HCT116 (cell line): ENCODE data around the gene LHX3. TPM values are rescaled to one million over a fixed set of nuclear protein-coding genes. Genes with fewer than 3 reads are reported as not detected.

Experiments used
- ATAC-seq: fragments of 200-7000 bp; cut with Tn5 transposase; 2 replicates; pipeline ENCODE4 v1.9.1; 2020; ENCODE audit warnings: mild to moderate bottlenecking, moderate library complexity
- BruUV-seq: library from RNA; stranded (reverse); fragments of 400-500 nt; replicated peaks from 2 replicates; lab custom pipeline; 2021; lab: Mats Ljungman, UMichigan
- CTCF ChIA-PET: fragments of 300-600 bp; sonication (Branson Sonifier 250); formaldehyde crosslinking; loops from one replicate; lab custom pipeline; 2021; ENCODE audit warnings: antibody characterized with exemption; lab: Charles Lee
- POLR2A ChIA-PET: fragments of 300-600, 350-600 bp; sonication (Branson Sonifier 250); formaldehyde crosslinking; loops from one replicate; lab custom pipeline; 2021; ENCODE audit warnings: antibody characterized with exemption; lab: Charles Lee
- RAD21 ChIA-PET, 2 experiments: fragments of 300-600 bp; sonication (Branson Sonifier 250); formaldehyde crosslinking; loops; one replicate each; lab custom pipeline; 2023; ENCODE audit warnings: low total read pairs in 2 of 2; ENCODE audit not compliant: uncharacterized antibody in 2 of 2, unreplicated experiment in 2 of 2, low non-redundant PET in 1 of 2; lab: Charles Lee
- DNase-seq: peaks from one replicate; pipeline ENCODE4 v3.0.0-alpha.2; 2010; ENCODE audit warnings: low read depth, low spot score
- H2AFZ ChIP-seq: fragments of 200-600 bp; shearing (Covaris generic), sonication (generic); 2 replicates; pipeline ENCODE4 v1.6.1; 2017; ENCODE audit warnings: low read depth, mixed run types, mixed read lengths, antibody characterized with exemption, low read length; ENCODE audit not compliant: poor library complexity, severe bottlenecking
- H3K27ac ChIP-seq: 2 replicates; pipeline ENCODE4 v1.5.1; 2012; ENCODE audit warnings: low read depth, low read length
- H3K27me3 ChIP-seq: fragments of 200-600 bp; sonication (generic); 2 replicates; pipeline ENCODE4 v1.6.1; 2016; ENCODE audit warnings: mixed run types, low read length, mixed read lengths; ENCODE audit not compliant: insufficient read depth
- H3K36me3 ChIP-seq, 2 experiments: fragments of 200-500 bp in 1 of 2; fragments of 200-600 bp in 1 of 2; sonication (Bioruptor generic) in 1 of 2; sonication (generic) in 1 of 2; 2 replicates each; pipeline versions ENCODE4 v1.5.1 to v1.6.1; 2014 to 2016; ENCODE audit warnings: low read length in 2 of 2, inconsistent platforms in 1 of 2, mixed read lengths in 1 of 2, mixed run types in 1 of 2; ENCODE audit not compliant: insufficient read depth in 2 of 2, control insufficient read depth in 1 of 2
- H3K4me1 ChIP-seq, 2 experiments: fragments of 200-600 bp in 1 of 2; sonication (generic) in 1 of 2; 2 replicates each; pipeline versions ENCODE4 v1.5.1 to v1.6.1; 2012 to 2017; ENCODE audit warnings: low read length in 2 of 2, inconsistent platforms in 1 of 2, mild to moderate bottlenecking in 1 of 2, mixed read lengths in 1 of 2, mixed run types in 1 of 2, moderate library complexity in 1 of 2; ENCODE audit not compliant: insufficient read depth in 2 of 2, control insufficient read depth in 1 of 2
- H3K4me2 ChIP-seq: fragments of 200-600 bp; sonication (generic); 2 replicates; pipeline ENCODE4 v1.6.1; 2017; ENCODE audit warnings: mixed run types, low read length, mixed read lengths
- H3K4me3 ChIP-seq, 2 experiments: fragments of 200-600 bp in 1 of 2; sonication (generic) in 1 of 2; replicated peaks in 1 of 2; 2 replicates each; pipeline ENCODE4 v1.5.1; 2011 to 2016; ENCODE audit warnings: low read length in 2 of 2, control low read depth in 1 of 2, low read depth in 1 of 2, mild to moderate bottlenecking in 1 of 2, mixed read lengths in 1 of 2, mixed run types in 1 of 2
- H3K79me2 ChIP-seq: fragments of 200-600 bp; sonication (generic); 2 replicates; pipeline ENCODE4 v1.6.1; 2017; ENCODE audit warnings: mild to moderate bottlenecking, mixed run types, low read length, moderate library complexity, mixed read lengths; ENCODE audit not compliant: insufficient read depth
- H3K9ac ChIP-seq: fragments of 200-600 bp; sonication (generic); 2 replicates; pipeline ENCODE4 v1.6.1; 2016; ENCODE audit warnings: low read length, mixed read lengths
- H3K9me2 ChIP-seq: fragments of 200-600 bp; sonication (generic), shearing (Covaris generic); 2 replicates; pipeline ENCODE4 v1.6.1; 2017; ENCODE audit warnings: mixed run types, mild to moderate bottlenecking, moderate library complexity; ENCODE audit not compliant: insufficient read depth
- H3K9me3 ChIP-seq, 2 experiments: fragments of 200-500 bp in 1 of 2; fragments of 200-600 bp in 1 of 2; sonication (Bioruptor generic) in 1 of 2; sonication (generic) in 1 of 2; 2 replicates each; pipeline ENCODE4 v1.6.1; 2014 to 2017; ENCODE audit warnings: low read length in 2 of 2, mixed read lengths in 2 of 2, inconsistent platforms in 1 of 2, low read depth in 1 of 2, mild to moderate bottlenecking in 1 of 2, mixed run types in 1 of 2, moderate library complexity in 1 of 2; ENCODE audit not compliant: control insufficient read depth in 1 of 2, insufficient read depth in 1 of 2
- H4K20me1 ChIP-seq: fragments of 200-600 bp; sonication (generic), shearing (Covaris generic); 2 replicates; pipeline ENCODE4 v1.6.1; 2017; ENCODE audit warnings: mixed run types, mild to moderate bottlenecking, moderate library complexity; ENCODE audit not compliant: insufficient read depth
- CBX3 ChIP-seq: IDR thresholded peaks from 2 replicates; pipeline ENCODE4 v1.6.1; 2012; ENCODE audit warnings: low read depth
- EGR1 ChIP-seq: IDR thresholded peaks from 2 replicates; pipeline ENCODE4 v1.6.1; 2012; ENCODE audit warnings: low read depth
- ELF1 ChIP-seq: IDR thresholded peaks from 2 replicates; pipeline ENCODE4 v1.6.1; 2012; ENCODE audit warnings: low read depth, borderline replicate concordance
- FOSL1 ChIP-seq: IDR thresholded peaks from 2 replicates; pipeline ENCODE4 v1.6.1; 2012; ENCODE audit warnings: low read depth
- JUND ChIP-seq: IDR thresholded peaks from 2 replicates; pipeline ENCODE4 v1.6.1; 2012
- POLR2A ChIP-seq: IDR thresholded peaks from 2 replicates; pipeline ENCODE4 v1.7.0; 2011; ENCODE audit warnings: borderline replicate concordance; ENCODE audit not compliant: insufficient read depth, insufficient read length; ENCODE audit errors: extremely low read depth
- POLR2AphosphoS5 ChIP-seq: IDR thresholded peaks from 2 replicates; pipeline ENCODE4 v1.6.1; 2011; ENCODE audit warnings: mild to moderate bottlenecking, low read depth, low read length, moderate library complexity
- RAD21 ChIP-seq: IDR thresholded peaks from 2 replicates; pipeline ENCODE4 v1.6.1; 2012; ENCODE audit warnings: low read depth, mild to moderate bottlenecking
- SP1 ChIP-seq: IDR thresholded peaks from 2 replicates; pipeline ENCODE4 v1.6.1; 2012; ENCODE audit warnings: low read depth
- SRF ChIP-seq: IDR thresholded peaks from 2 replicates; pipeline ENCODE4 v1.6.1; 2012; ENCODE audit warnings: low read depth
- TCF7L2 ChIP-seq: IDR thresholded peaks from 2 replicates; pipeline ENCODE4 v1.7.0; 2011; ENCODE audit warnings: borderline replicate concordance, inconsistent platforms; ENCODE audit not compliant: insufficient read depth, insufficient read length; ENCODE audit errors: extremely low read depth
- YY1 ChIP-seq: IDR thresholded peaks from 2 replicates; pipeline ENCODE4 v1.6.1; 2011; ENCODE audit warnings: low read length, low read depth, moderate library complexity, mild to moderate bottlenecking; ENCODE audit not compliant: insufficient replicate concordance; ENCODE audit errors: extremely low read depth
- ZFX ChIP-seq: fragments of 450-650 bp; IDR thresholded peaks from 2 replicates; pipeline ENCODE4 v1.6.1; 2017
- ZNF274 ChIP-seq: fragments of 200-500 bp; sonication (Bioruptor generic); IDR thresholded peaks from 2 replicates; pipeline ENCODE4 v1.6.1; 2014; ENCODE audit warnings: mild to moderate bottlenecking, low read depth, low read length, inconsistent platforms
- intact Hi-C: fragments of 100-400 bp; cut with micrococcal nuclease; formaldehyde crosslinking; loops from 2 replicates; pipeline ENCODE4 v1.10.0; 2022
- total RNA-seq: library from RNA; stranded (reverse); gene quantifications from one replicate; pipeline ENCODE4 v1.2.1, GENCODE V29; 2021; ENCODE audit not compliant: unreplicated experiment
- TF ChIP-seq, protein P1 (sequence below): IDR thresholded peaks from 2 replicates; pipeline ENCODE4 v1.6.1; 2012
- TF ChIP-seq, protein P2 (sequence below): IDR thresholded peaks from 2 replicates; pipeline ENCODE4 v1.6.1; 2012; ENCODE audit warnings: low read depth
- TF ChIP-seq, protein P3 (sequence below), 3 experiments: fragments of 200-600 bp in 1 of 3; sonication (generic) in 1 of 3; IDR thresholded peaks in 2 of 3; conservative IDR thresholded peaks in 1 of 3; 2 replicates each; pipeline ENCODE4 v1.5.1; 2012 to 2017; ENCODE audit warnings: low read depth in 2 of 3, low read length in 2 of 3, antibody characterized with exemption in 1 of 3, borderline replicate concordance in 1 of 3, control low read depth in 1 of 3, mild to moderate bottlenecking in 1 of 3, mixed read lengths in 1 of 3, mixed run types in 1 of 3, moderate library complexity in 1 of 3; ENCODE audit not compliant: insufficient read depth in 1 of 3

The LHX3 gene
- total RNA-seq, 1 experiment from 2014 or later: not detected

DNA sequence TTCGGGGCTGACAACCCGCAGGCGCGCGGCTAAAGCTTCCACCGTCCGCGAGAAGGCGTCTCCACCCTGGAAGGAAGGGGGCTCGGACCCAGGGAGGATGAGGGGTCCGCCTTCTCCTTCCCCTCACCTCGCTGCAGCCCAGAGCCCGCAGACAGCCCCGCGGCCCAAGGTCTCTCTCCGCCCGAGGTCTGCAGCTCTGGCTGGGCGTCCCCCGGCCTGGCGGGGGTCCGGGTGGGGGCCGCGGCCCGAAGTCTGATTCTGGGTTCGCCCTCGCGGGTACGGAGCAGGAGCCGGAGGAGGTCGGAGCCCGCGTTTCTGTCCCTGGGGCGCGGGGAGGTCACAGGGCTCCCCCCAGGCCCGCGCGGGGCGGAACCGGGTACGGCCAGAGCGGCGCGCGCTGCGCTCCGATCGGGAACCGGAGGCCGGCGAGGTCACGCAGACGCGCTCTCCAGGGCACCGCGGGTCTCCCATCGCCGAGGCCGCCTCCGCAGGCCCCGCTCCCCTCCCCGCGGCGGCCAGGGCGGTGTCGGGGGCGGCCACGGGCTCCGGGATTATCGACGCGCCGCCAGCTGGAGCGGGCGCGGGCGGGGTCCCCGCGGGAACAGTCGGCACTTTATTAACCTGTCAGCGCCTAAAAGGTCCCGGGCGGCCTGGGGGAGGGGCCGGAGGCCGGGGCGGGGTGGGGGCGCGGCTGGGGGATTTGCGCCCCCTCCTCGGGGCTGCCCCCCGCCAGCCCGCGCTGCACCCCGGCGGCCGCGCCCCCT, 11.6 kb downstream of the LHX3 start:
- no peaks in the 10 kb centered on the region for H4K20me1 ChIP-seq
- CTCF ChIA-PET: no interaction called here

More for the DNA sequence above, 11.6 kb downstream of the LHX3 start:
- Histone ChIP-seq H2AFZ (no peak overlapping the region), H3K36me3 (no peaks in the 10 kb centered on the region), H3K27me3 (no peaks in the 10 kb centered on the region), H3K9me2 (no peaks in the 10 kb centered on the region), H3K4me2 (no peak overlapping the region), H3K27ac (no peak overlapping the region), H3K9me3 (no peaks in the 10 kb centered on the region), H3K4me1 (peaks cover 5 to 17% of the 10 kb centered on the region in 2 experiments; a peak in 3 of 4 replicates), H3K4me3 (no peak overlapping the region), H3K9ac (no peak overlapping the region), H3K79me2 (no peaks in the 10 kb centered on the region)
- POLR2A ChIA-PET: no interaction called here
- intact Hi-C loops: no loop called here
- no peak for DNase-seq
- RAD21 ChIA-PET: no interaction called here
- ATAC-seq: no peak
- TF ChIP-seq SRF (no peak), SP1 (no peak), ZNF274 (no peak), FOSL1 (no peak), JUND (no peak), RAD21 (no peak), ELF1 (no peak), POLR2A (no peak), CBX3 (no peak), ZFX (no peak), YY1 (no peak), EGR1 (no peak), TCF7L2 (no peak), POLR2AphosphoS5 (no peak)
- TF ChIP-seq, protein P1, sequence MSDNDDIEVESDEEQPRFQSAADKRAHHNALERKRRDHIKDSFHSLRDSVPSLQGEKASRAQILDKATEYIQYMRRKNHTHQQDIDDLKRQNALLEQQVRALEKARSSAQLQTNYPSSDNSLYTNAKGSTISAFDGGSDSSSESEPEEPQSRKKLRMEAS: no peak
- TF ChIP-seq, protein P2, sequence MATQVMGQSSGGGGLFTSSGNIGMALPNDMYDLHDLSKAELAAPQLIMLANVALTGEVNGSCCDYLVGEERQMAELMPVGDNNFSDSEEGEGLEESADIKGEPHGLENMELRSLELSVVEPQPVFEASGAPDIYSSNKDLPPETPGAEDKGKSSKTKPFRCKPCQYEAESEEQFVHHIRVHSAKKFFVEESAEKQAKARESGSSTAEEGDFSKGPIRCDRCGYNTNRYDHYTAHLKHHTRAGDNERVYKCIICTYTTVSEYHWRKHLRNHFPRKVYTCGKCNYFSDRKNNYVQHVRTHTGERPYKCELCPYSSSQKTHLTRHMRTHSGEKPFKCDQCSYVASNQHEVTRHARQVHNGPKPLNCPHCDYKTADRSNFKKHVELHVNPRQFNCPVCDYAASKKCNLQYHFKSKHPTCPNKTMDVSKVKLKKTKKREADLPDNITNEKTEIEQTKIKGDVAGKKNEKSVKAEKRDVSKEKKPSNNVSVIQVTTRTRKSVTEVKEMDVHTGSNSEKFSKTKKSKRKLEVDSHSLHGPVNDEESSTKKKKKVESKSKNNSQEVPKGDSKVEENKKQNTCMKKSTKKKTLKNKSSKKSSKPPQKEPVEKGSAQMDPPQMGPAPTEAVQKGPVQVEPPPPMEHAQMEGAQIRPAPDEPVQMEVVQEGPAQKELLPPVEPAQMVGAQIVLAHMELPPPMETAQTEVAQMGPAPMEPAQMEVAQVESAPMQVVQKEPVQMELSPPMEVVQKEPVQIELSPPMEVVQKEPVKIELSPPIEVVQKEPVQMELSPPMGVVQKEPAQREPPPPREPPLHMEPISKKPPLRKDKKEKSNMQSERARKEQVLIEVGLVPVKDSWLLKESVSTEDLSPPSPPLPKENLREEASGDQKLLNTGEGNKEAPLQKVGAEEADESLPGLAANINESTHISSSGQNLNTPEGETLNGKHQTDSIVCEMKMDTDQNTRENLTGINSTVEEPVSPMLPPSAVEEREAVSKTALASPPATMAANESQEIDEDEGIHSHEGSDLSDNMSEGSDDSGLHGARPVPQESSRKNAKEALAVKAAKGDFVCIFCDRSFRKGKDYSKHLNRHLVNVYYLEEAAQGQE: no peak
- TF ChIP-seq, protein P3, sequence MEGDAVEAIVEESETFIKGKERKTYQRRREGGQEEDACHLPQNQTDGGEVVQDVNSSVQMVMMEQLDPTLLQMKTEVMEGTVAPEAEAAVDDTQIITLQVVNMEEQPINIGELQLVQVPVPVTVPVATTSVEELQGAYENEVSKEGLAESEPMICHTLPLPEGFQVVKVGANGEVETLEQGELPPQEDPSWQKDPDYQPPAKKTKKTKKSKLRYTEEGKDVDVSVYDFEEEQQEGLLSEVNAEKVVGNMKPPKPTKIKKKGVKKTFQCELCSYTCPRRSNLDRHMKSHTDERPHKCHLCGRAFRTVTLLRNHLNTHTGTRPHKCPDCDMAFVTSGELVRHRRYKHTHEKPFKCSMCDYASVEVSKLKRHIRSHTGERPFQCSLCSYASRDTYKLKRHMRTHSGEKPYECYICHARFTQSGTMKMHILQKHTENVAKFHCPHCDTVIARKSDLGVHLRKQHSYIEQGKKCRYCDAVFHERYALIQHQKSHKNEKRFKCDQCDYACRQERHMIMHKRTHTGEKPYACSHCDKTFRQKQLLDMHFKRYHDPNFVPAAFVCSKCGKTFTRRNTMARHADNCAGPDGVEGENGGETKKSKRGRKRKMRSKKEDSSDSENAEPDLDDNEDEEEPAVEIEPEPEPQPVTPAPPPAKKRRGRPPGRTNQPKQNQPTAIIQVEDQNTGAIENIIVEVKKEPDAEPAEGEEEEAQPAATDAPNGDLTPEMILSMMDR (IDR thresholded peaks at IDR 0.05 in 2 of 3, conservative IDR thresholded peaks at IDR 0.05 in 1 of 3; ENCODE audit: borderline replicate concordance in 1 of 3, insufficient read depth in 1 of 3, low read depth in 2 of 3, low read length in 2 of 3): no peak
- BruUV-seq: no TSS peak
